Measurements from ENCODE around the gene DPP8. TPM values are rescaled to one million over a fixed set of nuclear protein-coding genes. Genes with fewer than 3 reads are reported as not detected.

Gene DPP8
- total and polyA plus RNA-seq, 2 experiments from 2014 or later = 21.7 to 33.5 TPM

DNA sequence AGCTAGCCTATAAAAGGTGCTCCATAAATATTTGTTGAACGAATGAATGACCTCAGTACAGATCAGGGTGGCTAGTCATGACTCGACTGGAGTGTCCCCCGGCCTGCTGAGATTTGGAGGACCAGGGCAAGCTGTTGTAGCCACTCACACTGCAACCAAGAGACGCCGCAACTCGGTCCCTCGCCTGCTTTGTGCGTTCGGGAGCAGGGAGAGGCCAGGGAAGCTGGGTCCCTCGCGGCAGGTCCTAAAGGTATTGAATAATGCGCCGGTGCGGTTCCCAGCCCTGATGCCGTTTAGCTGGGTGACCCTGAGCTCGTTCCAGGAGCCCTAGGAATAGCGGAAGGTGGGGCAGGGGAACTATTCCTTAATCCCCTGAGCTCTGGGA lies 96.5 kb downstream of the DPP8 start (continued):
- TF ChIP-seq, protein P1, sequence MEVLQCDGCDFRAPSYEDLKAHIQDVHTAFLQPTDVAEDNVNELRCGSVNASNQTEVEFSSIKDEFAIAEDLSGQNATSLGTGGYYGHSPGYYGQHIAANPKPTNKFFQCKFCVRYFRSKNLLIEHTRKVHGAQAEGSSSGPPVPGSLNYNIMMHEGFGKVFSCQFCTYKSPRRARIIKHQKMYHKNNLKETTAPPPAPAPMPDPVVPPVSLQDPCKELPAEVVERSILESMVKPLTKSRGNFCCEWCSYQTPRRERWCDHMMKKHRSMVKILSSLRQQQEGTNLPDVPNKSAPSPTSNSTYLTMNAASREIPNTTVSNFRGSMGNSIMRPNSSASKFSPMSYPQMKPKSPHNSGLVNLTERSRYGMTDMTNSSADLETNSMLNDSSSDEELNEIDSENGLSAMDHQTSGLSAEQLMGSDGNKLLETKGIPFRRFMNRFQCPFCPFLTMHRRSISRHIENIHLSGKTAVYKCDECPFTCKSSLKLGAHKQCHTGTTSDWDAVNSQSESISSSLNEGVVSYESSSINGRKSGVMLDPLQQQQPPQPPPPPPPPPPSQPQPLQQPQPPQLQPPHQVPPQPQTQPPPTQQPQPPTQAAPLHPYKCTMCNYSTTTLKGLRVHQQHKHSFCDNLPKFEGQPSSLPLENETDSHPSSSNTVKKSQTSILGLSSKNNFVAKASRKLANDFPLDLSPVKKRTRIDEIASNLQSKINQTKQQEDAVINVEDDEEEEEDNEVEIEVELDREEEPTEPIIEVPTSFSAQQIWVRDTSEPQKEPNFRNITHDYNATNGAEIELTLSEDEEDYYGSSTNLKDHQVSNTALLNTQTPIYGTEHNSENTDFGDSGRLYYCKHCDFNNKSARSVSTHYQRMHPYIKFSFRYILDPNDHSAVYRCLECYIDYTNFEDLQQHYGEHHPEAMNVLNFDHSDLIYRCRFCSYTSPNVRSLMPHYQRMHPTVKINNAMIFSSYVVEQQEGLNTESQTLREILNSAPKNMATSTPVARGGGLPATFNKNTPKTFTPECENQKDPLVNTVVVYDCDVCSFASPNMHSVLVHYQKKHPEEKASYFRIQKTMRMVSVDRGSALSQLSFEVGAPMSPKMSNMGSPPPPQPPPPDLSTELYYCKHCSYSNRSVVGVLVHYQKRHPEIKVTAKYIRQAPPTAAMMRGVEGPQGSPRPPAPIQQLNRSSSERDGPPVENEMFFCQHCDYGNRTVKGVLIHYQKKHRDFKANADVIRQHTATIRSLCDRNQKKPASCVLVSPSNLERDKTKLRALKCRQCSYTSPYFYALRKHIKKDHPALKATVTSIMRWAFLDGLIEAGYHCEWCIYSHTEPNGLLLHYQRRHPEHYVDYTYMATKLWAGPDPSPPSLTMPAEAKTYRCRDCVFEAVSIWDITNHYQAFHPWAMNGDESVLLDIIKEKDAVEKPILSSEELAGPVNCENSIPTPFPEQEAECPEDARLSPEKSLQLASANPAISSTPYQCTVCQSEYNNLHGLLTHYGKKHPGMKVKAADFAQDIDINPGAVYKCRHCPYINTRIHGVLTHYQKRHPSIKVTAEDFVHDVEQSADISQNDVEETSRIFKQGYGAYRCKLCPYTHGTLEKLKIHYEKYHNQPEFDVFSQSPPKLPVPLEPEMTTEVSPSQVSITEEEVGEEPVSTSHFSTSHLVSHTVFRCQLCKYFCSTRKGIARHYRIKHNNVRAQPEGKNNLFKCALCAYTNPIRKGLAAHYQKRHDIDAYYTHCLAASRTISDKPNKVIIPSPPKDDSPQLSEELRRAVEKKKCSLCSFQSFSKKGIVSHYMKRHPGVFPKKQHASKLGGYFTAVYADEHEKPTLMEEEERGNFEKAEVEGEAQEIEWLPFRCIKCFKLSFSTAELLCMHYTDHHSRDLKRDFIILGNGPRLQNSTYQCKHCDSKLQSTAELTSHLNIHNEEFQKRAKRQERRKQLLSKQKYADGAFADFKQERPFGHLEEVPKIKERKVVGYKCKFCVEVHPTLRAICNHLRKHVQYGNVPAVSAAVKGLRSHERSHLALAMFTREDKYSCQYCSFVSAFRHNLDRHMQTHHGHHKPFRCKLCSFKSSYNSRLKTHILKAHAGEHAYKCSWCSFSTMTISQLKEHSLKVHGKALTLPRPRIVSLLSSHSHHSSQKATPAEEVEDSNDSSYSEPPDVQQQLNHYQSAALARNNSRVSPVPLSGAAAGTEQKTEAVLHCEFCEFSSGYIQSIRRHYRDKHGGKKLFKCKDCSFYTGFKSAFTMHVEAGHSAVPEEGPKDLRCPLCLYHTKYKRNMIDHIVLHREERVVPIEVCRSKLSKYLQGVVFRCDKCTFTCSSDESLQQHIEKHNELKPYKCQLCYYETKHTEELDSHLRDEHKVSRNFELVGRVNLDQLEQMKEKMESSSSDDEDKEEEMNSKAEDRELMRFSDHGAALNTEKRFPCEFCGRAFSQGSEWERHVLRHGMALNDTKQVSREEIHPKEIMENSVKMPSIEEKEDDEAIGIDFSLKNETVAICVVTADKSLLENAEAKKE (CRISPR knock-in tag; IDR thresholded peaks at IDR 0.05) = no peak
- no peak for TF ChIP-seq EZH2 (IDR thresholded peaks at IDR 0.05; ENCODE audit: low read depth, unreplicated experiment)
- TF ChIP-seq NANOG (IDR thresholded peaks at IDR 0.05; ENCODE audit: borderline replicate concordance) = no peak

DNA sequence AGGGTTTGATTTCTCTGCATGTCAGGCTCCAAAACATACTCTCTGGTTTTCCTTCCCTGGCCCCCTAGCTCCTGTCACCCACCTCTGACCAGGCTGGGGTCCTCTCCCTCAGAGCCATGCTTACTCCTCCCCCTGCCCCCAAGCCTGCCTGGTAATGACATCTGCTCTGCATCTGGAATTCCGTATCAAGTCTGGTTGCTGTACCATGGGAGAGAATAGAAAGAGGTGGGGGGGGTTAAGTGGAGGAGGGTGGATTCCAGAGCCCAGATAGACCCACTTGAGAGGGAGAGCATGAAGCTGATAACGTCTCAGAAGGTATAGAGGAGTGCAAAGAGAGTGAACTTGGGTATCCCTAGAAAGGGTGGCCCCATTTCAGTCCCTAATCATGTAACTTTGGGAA lies 98.9 kb downstream of the DPP8 start:
- Mint-ChIP-seq H3K4me1 (peaks cover 79% of the 10 kb centered on the region), H3K27ac (no peak overlapping the region), H3K27me3 (ENCODE audit: insufficient read depth, low read depth, poor library complexity) (peaks cover 39% of the 10 kb centered on the region), H3K4me3 (peak overlapping the region; percentile 7; the same call in 2 of the 3 replicates), H3K36me3 (ENCODE audit: low read depth) (peaks cover 16% of the 10 kb centered on the region), H3K9me3 (peaks cover 2% of the 10 kb centered on the region; the same call in 1 of the 3 replicates)
- no peak for ATAC-seq
- Histone ChIP-seq H3K27me3 (ENCODE audit: insufficient read depth) (peaks cover 20% of the 10 kb centered on the region), H3K36me3 (ENCODE audit: insufficient read depth) (no peaks in the 10 kb centered on the region), H3K9me2 (ENCODE audit: insufficient read depth) (0 out of 2 replicates have a peak, but pooled peaks cover 6% of the 10 kb centered on the region), H3K4me2 (peak overlapping the region; percentile 99), H3F3A (replicated peaks; ENCODE audit: low read depth) (peaks cover 44% of the 10 kb centered on the region), H3K4me1 (ENCODE audit: insufficient read depth) (peaks cover 72% of the 10 kb centered on the region), H3K27ac (ENCODE audit: low read depth) (no peak overlapping the region), H2AFZ (no peak overlapping the region), H3K4me3 (no peak overlapping the region), H4K20me1 (replicated peaks; ENCODE audit: insufficient read depth) (no peaks in the 10 kb centered on the region), H3K79me2 (replicated peaks; ENCODE audit: insufficient read depth) (peaks cover 29% of the 10 kb centered on the region)
- no peak for DNase-seq (ENCODE audit: low spot score)
- TF ChIP-seq ZNF114 (CRISPR knock-in tag; IDR thresholded peaks at IDR 0.05) = no peak
